Activated T-cell treated with anti-CD3 and anti-CD28 coated beads, Interleukin-2, amount 50 U/mL, for 24 hours (primary cell): ENCODE results near the gene C1orf198.

Experiments used
- DNase-seq: peaks from one replicate; pipeline ENCODE4 v3.0.0-alpha.2; 2020
- H3K27ac Mint-ChIP-seq: 2 replicates; pipeline ENCODE4 v1.8.0; 2020; ENCODE audit warnings: mild to moderate bottlenecking, mixed read lengths
- H3K27me3 Mint-ChIP-seq: 2 replicates; pipeline ENCODE4 v1.8.0; 2020; ENCODE audit warnings: mixed read lengths
- H3K36me3 Mint-ChIP-seq: 2 replicates; pipeline ENCODE4 v1.8.0; 2020; ENCODE audit warnings: low read depth, mixed read lengths
- H3K4me1 Mint-ChIP-seq: 2 replicates; pipeline ENCODE4 v1.8.0; 2020; ENCODE audit warnings: low read depth, mixed read lengths
- H3K4me3 Mint-ChIP-seq: 2 replicates; pipeline ENCODE4 v1.8.0; 2020; ENCODE audit warnings: mild to moderate bottlenecking, moderate library complexity, mixed read lengths
- H3K9me3 Mint-ChIP-seq: 2 replicates; pipeline ENCODE4 v1.8.0; 2020; ENCODE audit warnings: mixed read lengths

C1orf198 gene

GRCh38 chr1:230824919-230825721 is 43.2 kb downstream of the C1orf198 start:
- H3K27ac Mint-ChIP-seq, result no peak overlapping the region
- no peaks in the 10 kb centered on the region for H3K4me1 Mint-ChIP-seq
- no peaks in the 10 kb centered on the region for H3K36me3 Mint-ChIP-seq
- H3K9me3 Mint-ChIP-seq, result no peaks in the 10 kb centered on the region
- H3K4me3 Mint-ChIP-seq, result no peak overlapping the region
- no peak for DNase-seq
- H3K27me3 Mint-ChIP-seq, result peaks cover 8% of the 10 kb centered on the region

GRCh38 chr1:230824551-230824918 is 43.8 kb downstream of the C1orf198 start:
- H3K9me3 Mint-ChIP-seq, result no peaks in the 10 kb centered on the region
- H3K27me3 Mint-ChIP-seq, result peaks cover 8% of the 10 kb centered on the region
- H3K4me1 Mint-ChIP-seq, result no peaks in the 10 kb centered on the region
- H3K27ac Mint-ChIP-seq, result no peak overlapping the region
- no peak for DNase-seq
- no peak overlapping the region for H3K4me3 Mint-ChIP-seq
- no peaks in the 10 kb centered on the region for H3K36me3 Mint-ChIP-seq

GRCh38 chr1:230823931-230824381 is 44.4 kb downstream of the C1orf198 start:
- Mint-ChIP-seq H3K4me1 (no peaks in the 10 kb centered on the region), H3K9me3 (no peaks in the 10 kb centered on the region), H3K4me3 (no peak overlapping the region), H3K27ac (no peak overlapping the region), H3K36me3 (no peaks in the 10 kb centered on the region), H3K27me3 (peaks cover 8% of the 10 kb centered on the region)
- no peak for DNase-seq

- DNase-seq, result no peak
- no peaks in the 10 kb centered on the region for H3K4me1 Mint-ChIP-seq
- no peaks in the 10 kb centered on the region for H3K9me3 Mint-ChIP-seq
- no peak overlapping the region for H3K27ac Mint-ChIP-seq
- peaks cover 8% of the 10 kb centered on the region for H3K27me3 Mint-ChIP-seq
- H3K4me3 Mint-ChIP-seq, result no peak overlapping the region
- no peaks in the 10 kb centered on the region for H3K36me3 Mint-ChIP-seq
Observed at GRCh38 chr1:230823426-230823825, 44.9 kb downstream of the C1orf198 start.

GRCh38 chr1:230822092-230822581 is 46.2 kb downstream of the C1orf198 start:
- peaks cover 15% of the 10 kb centered on the region for H3K27me3 Mint-ChIP-seq
- no peak for DNase-seq
- no peak overlapping the region for H3K4me3 Mint-ChIP-seq
- no peaks in the 10 kb centered on the region for H3K4me1 Mint-ChIP-seq
- no peaks in the 10 kb centered on the region for H3K36me3 Mint-ChIP-seq
- H3K9me3 Mint-ChIP-seq, result no peaks in the 10 kb centered on the region
- H3K27ac Mint-ChIP-seq, result no peak overlapping the region

GRCh38 chr1:230821346-230821745 is 47.0 kb downstream of the C1orf198 start:
- H3K27ac Mint-ChIP-seq, result no peak overlapping the region
- H3K4me1 Mint-ChIP-seq, result no peaks in the 10 kb centered on the region
- H3K36me3 Mint-ChIP-seq, result no peaks in the 10 kb centered on the region
- no peaks in the 10 kb centered on the region for H3K9me3 Mint-ChIP-seq
- no peak for DNase-seq
- H3K27me3 Mint-ChIP-seq, result peaks cover 20% of the 10 kb centered on the region
- no peak overlapping the region for H3K4me3 Mint-ChIP-seq

GRCh38 chr1:230820568-230820967 is 47.8 kb downstream of the C1orf198 start:
- DNase-seq, result no peak
- Mint-ChIP-seq H3K27ac (no peak overlapping the region), H3K9me3 (no peaks in the 10 kb centered on the region)

GRCh38 chr1:230819976-230820375 is 48.3 kb downstream of the C1orf198 start:
- Mint-ChIP-seq H3K4me3 (no peak overlapping the region), H3K9me3 (no peaks in the 10 kb centered on the region), H3K27ac (no peak overlapping the region), H3K36me3 (no peaks in the 10 kb centered on the region), H3K27me3 (peaks cover 24% of the 10 kb centered on the region), H3K4me1 (no peaks in the 10 kb centered on the region)
- DNase-seq, result no peak

More at GRCh38 chr1:230820568-230820967, 47.8 kb downstream of the C1orf198 start:
- Mint-ChIP-seq H3K4me1 (no peaks in the 10 kb centered on the region), H3K4me3 (no peak overlapping the region), H3K27me3 (peaks cover 20% of the 10 kb centered on the region), H3K36me3 (no peaks in the 10 kb centered on the region)

GRCh38 chr1:230818901-230819300 is 49.4 kb downstream of the C1orf198 start:
- H3K4me1 Mint-ChIP-seq, result no peaks in the 10 kb centered on the region
- H3K4me3 Mint-ChIP-seq, result no peak overlapping the region

GRCh38 chr1:230818367-230818766 is 50.0 kb downstream of the C1orf198 start:
- no peaks in the 10 kb centered on the region for H3K4me1 Mint-ChIP-seq
- no peaks in the 10 kb centered on the region for H3K36me3 Mint-ChIP-seq
- no peak for DNase-seq
- H3K27me3 Mint-ChIP-seq, result peaks cover 30% of the 10 kb centered on the region
- H3K9me3 Mint-ChIP-seq, result peaks cover 4% of the 10 kb centered on the region
- H3K27ac Mint-ChIP-seq, result no peak overlapping the region
- H3K4me3 Mint-ChIP-seq, result no peak overlapping the region

More at GRCh38 chr1:230818901-230819300, 49.4 kb downstream of the C1orf198 start:
- no peak for DNase-seq
- H3K27me3 Mint-ChIP-seq, result peaks cover 30% of the 10 kb centered on the region
- peaks cover under 1% of the 10 kb centered on the region for H3K9me3 Mint-ChIP-seq
- no peak overlapping the region for H3K27ac Mint-ChIP-seq
- no peaks in the 10 kb centered on the region for H3K36me3 Mint-ChIP-seq

GRCh38 chr1:230816018-230816417 is 52.3 kb downstream of the C1orf198 start:
- Mint-ChIP-seq H3K27me3 (peaks cover 30% of the 10 kb centered on the region), H3K9me3 (peaks cover 13% of the 10 kb centered on the region), H3K27ac (no peak overlapping the region), H3K4me1 (no peaks in the 10 kb centered on the region), H3K4me3 (no peak overlapping the region), H3K36me3 (no peaks in the 10 kb centered on the region)
- DNase-seq, result no peak

- no peak for DNase-seq
- H3K4me1 Mint-ChIP-seq, result no peaks in the 10 kb centered on the region
- H3K36me3 Mint-ChIP-seq, result no peaks in the 10 kb centered on the region
- H3K27me3 Mint-ChIP-seq, result peaks cover 24% of the 10 kb centered on the region
- no peak overlapping the region for H3K27ac Mint-ChIP-seq
- H3K4me3 Mint-ChIP-seq, result no peak overlapping the region
- peaks cover 13% of the 10 kb centered on the region for H3K9me3 Mint-ChIP-seq
Observed at GRCh38 chr1:230814949-230815692, 53.2 kb downstream of the C1orf198 start.

GRCh38 chr1:230812568-230812967 is 55.8 kb downstream of the C1orf198 start:
- Mint-ChIP-seq H3K36me3 (no peaks in the 10 kb centered on the region), H3K9me3 (peaks cover 13% of the 10 kb centered on the region), H3K27me3 (peaks cover 20% of the 10 kb centered on the region), H3K4me1 (no peaks in the 10 kb centered on the region), H3K27ac (no peak overlapping the region), H3K4me3 (no peak overlapping the region)
- no peak for DNase-seq

GRCh38 chr1:230809256-230809990 is 58.9 kb downstream of the C1orf198 start:
- H3K27ac Mint-ChIP-seq, result no peak overlapping the region
- no peak overlapping the region for H3K4me3 Mint-ChIP-seq
- peaks cover under 1% of the 10 kb centered on the region for H3K27me3 Mint-ChIP-seq
- no peaks in the 10 kb centered on the region for H3K36me3 Mint-ChIP-seq
- H3K9me3 Mint-ChIP-seq, result peaks cover 15% of the 10 kb centered on the region
- DNase-seq, result no peak
- no peaks in the 10 kb centered on the region for H3K4me1 Mint-ChIP-seq
